ENCODE measurements around the gene MAD1L1.

MAD1L1 gene

DNA sequence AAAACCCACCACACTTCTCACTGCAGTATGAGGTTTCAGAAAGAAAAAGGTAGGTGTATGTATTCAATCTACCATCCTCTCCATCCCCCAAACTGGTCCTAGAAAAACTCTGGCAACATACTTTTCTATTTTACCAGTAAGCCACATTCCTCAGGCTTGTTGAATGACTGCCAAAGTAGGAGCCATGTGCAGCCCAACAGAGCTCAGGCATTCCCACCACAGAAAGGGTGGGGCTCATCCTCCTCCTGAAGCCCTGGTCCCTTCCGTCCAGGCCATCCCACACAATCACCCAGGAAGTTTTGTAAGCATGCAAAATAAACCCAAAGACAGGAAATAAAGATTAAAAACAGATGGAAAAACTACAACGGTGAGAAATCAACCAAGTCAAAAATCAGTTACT, 57.2 kb downstream of the MAD1L1 start:
- no peak overlapping the region for H3K27ac ChIP-seq

DNA sequence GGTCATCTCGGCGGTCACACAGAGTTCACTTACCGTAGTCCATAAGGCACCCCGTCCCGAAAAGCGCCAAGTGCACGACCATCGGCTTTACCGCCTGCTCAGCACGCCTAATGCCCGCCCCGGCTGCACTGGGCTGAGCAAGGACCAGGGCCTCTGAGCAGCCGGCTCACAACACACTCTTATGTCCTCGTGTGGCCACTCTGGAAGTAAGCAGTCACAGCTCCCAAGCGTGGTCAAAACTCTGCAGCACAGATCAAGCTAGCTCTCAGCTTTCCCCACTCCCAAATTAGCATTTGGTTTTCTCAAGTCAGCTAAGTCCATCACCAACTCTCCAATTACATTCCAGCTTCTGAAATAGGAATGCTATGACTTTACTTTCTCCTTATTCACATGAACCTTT, 57.7 kb downstream of the MAD1L1 start:
- H3K27ac ChIP-seq, result no peak overlapping the region

More for the DNA sequence above, 57.2 kb downstream of the MAD1L1 start:
- TF ChIP-seq ZFX (IDR thresholded peaks at IDR 0.05), result no peak
- TF ChIP-seq, protein P1, sequence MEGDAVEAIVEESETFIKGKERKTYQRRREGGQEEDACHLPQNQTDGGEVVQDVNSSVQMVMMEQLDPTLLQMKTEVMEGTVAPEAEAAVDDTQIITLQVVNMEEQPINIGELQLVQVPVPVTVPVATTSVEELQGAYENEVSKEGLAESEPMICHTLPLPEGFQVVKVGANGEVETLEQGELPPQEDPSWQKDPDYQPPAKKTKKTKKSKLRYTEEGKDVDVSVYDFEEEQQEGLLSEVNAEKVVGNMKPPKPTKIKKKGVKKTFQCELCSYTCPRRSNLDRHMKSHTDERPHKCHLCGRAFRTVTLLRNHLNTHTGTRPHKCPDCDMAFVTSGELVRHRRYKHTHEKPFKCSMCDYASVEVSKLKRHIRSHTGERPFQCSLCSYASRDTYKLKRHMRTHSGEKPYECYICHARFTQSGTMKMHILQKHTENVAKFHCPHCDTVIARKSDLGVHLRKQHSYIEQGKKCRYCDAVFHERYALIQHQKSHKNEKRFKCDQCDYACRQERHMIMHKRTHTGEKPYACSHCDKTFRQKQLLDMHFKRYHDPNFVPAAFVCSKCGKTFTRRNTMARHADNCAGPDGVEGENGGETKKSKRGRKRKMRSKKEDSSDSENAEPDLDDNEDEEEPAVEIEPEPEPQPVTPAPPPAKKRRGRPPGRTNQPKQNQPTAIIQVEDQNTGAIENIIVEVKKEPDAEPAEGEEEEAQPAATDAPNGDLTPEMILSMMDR (conservative IDR thresholded peaks at IDR 0.05), result no peak

DNA sequence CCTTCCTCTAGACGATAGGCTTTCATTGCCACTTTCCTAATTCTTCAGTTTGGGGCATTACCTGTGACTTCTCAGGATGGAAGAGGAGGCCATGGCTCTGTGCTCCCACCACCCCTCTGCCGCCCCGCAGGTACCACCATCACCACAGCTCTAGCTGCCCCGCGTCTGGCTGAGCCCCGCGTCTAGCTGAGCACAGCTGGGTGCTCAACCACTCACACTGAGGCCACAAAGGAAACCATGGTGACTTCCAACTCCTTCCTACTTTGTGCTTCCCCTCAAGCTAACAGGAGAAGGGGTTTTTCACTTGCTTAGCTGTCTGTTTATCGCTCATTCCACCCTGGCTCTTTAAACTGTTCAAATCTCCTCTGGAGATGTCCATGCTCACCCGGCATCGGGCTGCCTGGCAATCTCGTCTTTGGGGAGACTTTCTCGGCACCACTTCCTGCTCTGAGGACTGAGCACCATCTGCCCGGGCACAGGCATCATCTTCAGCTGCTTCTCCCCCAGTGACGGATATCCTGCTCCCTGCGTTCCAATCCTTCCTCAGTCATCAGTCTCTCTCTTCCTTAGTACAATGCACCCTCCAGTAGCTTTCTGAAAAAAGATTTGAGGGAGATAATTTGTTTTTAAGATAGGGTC, 59.4 kb downstream of the MAD1L1 start:
- H3K27ac ChIP-seq, result peak overlapping the region; percentile 73

More for the DNA sequence above, 57.7 kb downstream of the MAD1L1 start:
- TF ChIP-seq ZFX (IDR thresholded peaks at IDR 0.05), result no peak
- TF ChIP-seq, protein P1 (conservative IDR thresholded peaks at IDR 0.05), result no peak

DNA sequence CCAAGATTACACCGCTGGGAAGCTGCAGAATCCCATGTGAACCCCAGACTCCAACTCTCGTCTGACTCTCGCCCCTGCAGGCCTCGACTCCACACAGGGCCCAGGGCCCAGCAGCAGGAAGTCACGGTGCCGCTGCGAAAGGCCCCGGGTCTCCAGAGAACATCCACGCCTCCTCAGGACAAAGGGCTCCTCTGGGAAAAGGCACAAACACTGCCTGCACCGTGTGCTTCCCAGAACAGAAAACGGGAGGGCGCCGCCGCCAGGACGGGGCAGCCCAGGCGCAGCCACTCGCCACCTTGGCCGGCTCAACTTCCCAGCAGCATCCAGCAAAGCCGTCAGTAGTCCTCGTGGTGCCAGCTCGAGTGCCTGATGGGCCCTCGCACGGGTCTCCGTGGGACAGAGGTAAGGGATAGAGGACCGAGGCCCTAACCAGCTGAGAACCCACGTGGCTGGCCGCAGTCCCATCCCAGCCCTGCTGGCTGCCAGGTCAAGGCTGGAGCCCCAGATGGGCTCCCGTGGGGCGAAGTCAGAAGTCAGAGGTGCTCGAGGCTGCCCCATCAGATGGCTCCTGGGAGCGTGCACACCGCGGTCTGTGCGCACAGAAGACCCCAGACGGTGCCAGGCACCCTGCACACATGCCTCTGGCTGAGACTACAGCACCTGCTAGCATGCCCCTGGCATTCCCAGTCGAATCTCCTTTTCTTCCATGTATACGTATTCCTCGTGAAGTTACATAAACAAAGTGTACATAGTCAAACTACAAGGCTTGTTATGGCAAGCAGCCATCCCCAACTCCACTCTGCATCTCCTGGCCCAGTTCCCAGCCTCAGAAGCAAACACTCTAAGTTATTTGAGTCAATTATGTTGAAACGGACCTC, 60.2 kb downstream of the MAD1L1 start:
- TF ChIP-seq, protein P1 (conservative IDR thresholded peaks at IDR 0.05), result no peak; the same call in 1 of the 2 replicates
- TF ChIP-seq ZFX (IDR thresholded peaks at IDR 0.05), result peak; percentile 45; the same call in 1 of the 2 replicates
- peak overlapping the region; percentile 73 for H3K27ac ChIP-seq

More for the DNA sequence above, 59.4 kb downstream of the MAD1L1 start:
- no peak for TF ChIP-seq ZFX (IDR thresholded peaks at IDR 0.05)
- TF ChIP-seq, protein P1 (conservative IDR thresholded peaks at IDR 0.05), result no peak

DNA sequence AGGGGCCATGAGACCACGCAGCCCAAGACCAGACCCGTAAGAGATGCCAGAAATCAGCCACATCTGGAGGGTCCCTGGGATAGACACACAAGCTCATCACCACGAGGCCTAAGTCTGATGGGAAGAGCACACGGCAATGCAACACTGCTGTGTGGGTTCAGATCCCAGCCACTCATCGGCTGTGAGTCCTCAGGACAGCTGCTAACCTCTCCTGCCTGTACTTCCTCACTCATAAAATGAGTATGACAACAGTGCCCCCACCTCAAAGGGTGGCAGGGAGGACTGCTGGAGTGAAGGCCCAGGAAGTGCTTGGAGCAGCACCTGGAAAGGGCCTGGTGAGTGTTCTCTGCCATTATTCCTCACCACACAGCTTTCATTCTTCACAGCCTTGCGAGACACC, 60.9 kb downstream of the MAD1L1 start:
- H3K27ac ChIP-seq, result peak overlapping the region; percentile 73
- TF ChIP-seq, protein P1 (conservative IDR thresholded peaks at IDR 0.05), result no peak
- TF ChIP-seq ZFX (IDR thresholded peaks at IDR 0.05), result no peak

DNA sequence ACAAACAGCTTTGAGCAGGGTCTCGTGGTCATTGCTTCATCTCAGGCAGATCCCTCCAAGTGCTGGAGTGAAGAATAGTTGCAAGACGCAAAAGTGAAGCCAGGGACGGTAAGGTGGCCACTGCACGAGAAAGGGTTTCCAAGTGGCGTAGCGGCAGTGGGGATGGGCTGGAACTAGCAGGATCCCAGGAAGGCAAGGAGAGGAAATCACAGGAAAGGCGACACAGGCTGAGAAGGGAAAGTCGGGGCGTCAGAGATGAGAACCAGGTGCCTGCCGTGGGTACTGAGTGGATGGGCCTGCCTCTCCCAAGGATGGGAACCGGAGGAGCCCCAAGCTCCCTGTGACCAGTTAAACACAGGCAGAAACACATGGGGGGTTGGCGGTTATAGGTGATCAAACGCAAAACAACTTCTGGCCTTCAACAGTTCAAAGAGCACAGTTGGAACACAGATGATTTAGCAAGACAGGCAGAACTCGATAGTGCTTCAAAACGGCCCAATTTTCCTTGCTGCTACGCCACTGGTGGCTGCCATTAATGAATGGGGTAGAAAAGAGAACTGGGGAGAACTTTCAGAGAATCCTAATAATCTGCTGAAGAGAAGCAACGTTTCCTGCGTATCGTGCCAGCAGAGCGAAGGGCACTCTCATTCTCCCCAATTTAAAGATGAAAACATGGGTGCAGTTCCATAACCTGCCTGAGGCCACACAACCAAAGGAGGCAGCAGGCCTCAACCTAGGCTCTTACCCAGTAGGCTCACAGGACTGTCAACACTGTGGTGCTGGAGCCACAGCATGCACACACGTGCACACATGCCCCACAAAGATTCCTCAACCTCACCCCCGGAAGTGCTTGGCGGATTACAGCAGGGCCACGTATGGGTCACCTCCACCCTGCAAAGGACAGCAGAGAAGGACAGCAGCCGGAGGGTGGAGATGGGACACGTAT, 61.9 kb downstream of the MAD1L1 start:
- no peak overlapping the region for H3K27ac ChIP-seq
- TF ChIP-seq, protein P1 (conservative IDR thresholded peaks at IDR 0.05), result no peak
- TF ChIP-seq ZFX (IDR thresholded peaks at IDR 0.05), result no peak

Data from C4-2B (cell line).